Activated CD4-positive, CD25-positive, alpha-beta regulatory T cell treated with anti-CD3 and anti-CD28 coated beads, Interleukin-2, amount 50 U/mL, for 72 hours (primary cell): ENCODE results near the gene CD53.
"Not testable (repeated sequence)": the region's sequence is repeated elsewhere in the genome, so short reads cannot be mapped to it uniquely, and the experiment has no call there.

Source experiments
- DNase-seq: peaks from one replicate; pipeline ENCODE4 v3.0.0; 2021

Gene CD53

DNA sequence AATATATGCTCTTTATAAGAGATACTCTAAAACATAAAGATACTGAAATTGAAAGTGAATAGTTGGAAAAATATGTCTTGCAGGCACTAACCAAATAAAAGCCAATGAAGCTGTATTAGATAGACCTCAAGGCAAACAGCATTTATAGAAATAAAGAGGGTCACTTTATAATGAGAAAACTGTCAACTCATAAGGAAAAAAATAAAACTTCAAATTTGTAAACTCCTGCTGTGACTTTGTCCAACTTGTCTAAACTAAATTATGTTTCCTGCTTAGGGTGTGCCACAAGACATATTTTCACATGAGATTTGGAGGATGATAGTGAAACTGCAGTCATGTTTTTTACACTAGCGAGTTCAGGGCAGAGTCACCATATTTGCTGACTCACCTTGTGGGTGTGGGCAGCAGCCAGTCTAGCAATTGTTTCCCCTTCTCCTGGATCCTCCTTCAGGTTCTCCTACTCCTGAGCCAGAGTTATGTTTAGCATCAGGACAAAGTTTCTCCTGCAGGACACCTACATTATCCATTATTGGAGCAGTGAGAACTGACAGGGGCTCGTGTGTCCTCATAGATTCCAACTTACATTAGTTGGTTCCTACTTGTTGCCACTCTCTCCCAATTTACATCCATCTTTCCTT, 43.8 kb downstream of the CD53 start:
- no peak for DNase-seq

DNA sequence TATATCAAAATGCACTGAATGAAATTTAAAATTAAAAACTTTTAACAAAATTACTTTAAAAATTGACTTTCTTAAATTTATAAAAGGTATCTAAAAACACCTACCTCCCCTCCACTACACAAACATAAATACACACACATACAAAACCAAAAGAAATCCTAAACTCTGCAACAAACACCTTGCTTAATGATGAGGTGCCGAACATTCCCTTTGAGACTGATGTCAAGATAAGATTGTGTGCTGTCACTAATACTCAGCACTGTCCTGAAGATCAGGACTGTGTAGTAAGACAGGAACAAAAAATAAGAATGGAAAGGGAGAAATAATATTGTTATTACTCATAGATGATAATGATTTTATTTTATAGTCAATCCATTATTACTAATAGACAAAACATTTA, 45.1 kb downstream of the CD53 start:
- DNase-seq, result no peak

DNA sequence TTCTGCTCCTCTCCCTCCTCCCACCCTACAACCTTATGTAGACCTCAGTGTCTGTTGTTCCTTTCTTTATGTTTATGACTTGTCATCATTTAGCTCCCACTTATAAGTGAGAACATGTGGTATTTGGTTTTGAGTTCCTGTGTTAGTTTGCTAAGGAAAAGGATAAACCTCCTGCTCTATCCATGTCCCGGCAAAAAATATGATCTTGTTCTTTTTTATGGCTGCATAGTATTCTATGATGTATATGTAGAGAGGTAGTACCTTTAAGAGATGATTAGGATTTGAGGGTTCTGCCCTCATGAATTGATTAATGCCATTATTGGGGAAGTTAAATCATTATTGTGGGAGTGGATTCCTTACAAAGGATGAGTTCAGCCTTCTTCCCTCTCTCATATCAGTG, 49.0 kb downstream of the CD53 start:
- DNase-seq, result no peak

DNA sequence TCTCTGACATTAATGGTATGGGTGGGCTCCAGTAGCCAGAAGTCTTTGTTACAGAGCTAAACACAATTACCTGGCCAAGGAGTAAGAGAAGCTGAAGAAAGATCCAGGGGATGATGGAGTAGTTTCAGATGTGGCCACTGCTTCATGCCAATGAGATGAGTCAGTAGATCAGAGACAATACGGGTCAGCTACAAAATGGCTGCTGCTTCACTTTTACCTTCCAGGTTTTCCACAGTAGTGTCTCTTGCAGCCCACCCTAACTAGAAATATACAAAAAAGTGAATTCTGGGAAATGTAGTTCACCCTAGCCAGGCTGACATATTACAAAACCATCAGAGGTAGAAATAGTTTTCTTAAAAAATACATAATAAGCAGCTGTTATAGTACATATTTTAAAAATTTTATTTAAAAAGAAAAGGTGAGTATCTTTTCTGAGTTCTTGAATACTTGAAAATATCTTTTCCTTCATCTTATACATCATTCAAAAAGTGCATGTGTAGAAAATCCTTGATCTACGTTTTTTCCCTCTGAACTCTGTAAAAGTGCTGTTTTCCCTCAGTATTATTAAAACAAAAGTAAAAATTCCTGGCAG, 54.6 kb downstream of the CD53 start:
- no peak for DNase-seq

DNA sequence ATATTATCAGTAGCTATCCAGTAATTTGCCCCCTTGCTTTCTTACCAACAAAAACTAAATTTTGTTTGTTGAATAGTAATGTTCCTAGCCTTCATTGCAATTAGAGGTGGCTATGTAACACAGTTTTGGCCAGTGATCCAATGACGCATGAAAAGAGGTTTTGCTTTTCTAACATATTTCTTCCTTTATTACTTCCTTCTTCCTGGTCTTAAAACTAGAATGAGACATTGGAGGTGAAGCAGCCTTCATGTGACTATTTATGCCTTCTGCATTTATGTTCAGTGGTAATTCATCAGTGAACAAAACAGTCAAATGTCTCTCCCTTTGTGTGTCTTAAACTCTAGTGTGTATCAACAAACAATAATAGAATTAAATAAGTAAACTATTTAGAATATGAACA, 55.2 kb downstream of the CD53 start:
- DNase-seq, result no peak

DNA sequence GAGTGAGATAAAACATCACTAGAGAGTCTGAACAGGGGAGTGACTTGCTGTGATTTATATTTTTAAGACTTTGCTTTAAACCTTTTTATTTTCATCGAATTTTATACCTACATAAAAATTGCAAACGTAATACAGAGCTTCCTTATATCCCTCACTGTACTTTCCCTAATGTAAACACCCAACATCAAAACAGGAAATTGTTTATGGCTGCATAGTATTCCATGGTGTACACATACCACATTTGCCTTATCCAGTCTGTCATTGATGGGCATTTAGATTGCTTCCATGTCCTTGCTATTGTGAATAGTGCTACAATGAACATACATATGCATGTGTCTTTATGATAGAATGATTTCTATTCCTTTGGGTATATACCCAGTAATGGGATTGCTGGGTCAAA, 56.0 kb downstream of the CD53 start:
- no peak for DNase-seq

DNA sequence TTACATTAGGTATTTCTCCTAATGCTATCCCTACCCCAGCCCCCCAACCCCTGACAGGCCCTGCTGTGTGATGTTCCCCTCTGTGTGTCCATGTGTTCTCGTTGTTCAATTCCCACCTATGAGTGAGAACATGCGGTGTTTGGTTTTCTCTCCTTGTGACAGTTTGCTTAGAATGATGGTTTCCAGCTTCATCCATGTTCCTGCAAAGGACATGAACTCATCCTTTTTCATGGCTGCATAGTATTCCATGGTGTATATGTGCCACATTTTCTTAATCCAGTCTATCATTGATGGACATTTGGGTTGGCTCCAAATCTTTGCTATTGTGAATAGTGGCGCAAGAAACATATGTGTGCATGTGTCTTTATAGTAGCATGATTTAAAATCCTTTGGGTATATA, 58.1 kb downstream of the CD53 start:
- DNase-seq, result not testable (repeated sequence)

DNA sequence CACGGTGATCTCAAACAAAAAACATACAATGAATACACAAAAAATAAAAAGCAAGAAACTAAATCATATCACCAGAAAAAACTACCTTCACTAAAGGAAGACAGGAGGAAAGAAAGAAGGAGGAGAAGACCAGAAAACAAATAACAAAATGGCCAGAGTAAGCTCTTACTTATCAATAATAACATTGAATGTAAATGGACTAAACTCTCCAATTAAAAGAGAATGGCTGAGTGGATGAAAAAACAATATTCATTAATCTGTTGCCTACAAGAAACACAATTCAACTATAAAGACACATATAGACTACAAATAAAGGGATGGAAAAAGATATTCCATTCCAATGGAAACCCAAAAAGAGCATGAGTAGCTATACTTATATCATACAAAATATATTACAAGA, 63.6 kb downstream of the CD53 start:
- DNase-seq, result no peak

DNA sequence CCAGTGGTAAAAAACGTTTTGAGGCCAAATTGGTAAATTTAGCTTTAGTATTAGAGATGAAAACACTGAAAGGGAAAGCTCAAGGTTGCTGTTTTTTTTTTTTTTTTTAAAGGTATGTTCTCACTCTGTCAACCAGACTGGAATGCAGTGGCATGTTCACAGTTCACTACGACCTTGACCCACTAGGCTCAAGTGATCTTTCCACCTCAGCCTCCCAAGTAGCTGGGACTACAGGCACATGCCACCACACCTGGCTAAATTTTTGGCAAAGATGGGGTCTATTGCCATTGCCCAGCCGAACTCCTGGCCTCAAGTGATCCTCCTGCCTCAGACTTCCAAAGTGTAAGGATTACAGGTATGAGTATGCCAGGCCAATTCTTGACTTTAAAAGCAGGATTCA, 71.9 kb downstream of the CD53 start:
- no peak for DNase-seq

DNA sequence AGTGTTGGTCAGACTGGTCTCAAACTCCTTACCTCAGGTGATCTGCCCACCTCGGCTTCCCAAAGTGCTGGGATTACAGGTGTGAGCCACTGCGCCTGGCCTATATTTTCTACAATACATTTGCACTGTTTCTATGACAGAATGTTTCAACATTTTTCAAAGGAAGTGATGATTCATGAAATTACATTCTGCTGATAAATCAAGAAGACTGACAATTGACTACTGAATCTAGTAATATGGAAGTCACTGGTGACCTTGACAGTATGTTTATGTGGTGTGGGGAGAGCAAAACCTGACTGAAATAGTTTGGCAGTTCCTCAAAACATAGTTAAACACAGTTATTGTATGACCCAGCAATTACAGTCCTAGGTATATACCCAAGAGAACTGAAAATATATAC, 72.7 kb downstream of the CD53 start:
- no peak for DNase-seq

DNA sequence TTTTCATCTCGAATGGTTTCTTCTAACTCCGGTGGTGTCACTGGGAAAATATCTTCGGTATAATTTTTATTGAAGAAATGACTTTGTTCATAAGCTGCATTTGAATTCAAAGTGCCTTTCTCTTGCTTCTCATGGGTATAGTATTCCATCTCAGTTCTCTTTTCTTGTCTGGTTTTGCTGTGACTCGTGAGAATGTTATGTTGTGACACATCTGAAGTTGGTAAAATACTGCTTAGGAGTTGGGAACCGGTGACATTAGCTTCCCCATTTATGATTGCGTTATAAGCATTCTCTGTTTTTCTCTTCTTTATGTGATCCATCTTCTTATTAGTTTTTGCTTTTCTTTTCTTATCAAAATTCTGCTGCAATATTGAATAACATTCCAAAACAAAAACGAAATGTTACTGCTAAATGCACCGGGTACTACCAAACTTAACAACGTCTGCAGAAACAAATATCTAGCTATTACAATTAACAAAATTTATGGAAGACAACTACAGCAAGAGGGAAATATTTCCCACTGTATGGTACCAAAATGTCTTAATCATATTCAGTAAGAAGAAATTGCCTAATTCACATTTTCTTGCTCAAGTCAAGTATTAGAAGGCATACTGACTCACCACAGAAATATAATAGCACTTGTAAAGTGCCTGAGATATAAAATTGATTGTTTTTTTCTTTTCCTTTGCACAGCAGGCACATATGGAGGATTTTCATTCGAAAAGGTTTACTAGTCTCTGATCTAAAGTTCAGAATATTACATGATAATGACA, 75.3 kb downstream of the CD53 start:
- DNase-seq, result no peak
